Neural progenitor cell (in vitro differentiated cells): ENCODE data around the gene ZFAND3. TPM values are rescaled to one million over a fixed set of nuclear protein-coding genes. Genes with fewer than 3 reads are reported as not detected.

Source experiments
- DNase-seq: peaks from one replicate; pipeline ENCODE4 v3.0.0-alpha.2; 2016; ENCODE audit warnings: low spot score
- H2AFZ ChIP-seq: fragments of 200-600 bp; sonication (generic); replicated peaks from 2 replicates; pipeline ENCODE4 v1.6.1; 2016; ENCODE audit warnings: antibody characterized with exemption
- H3F3A ChIP-seq: fragments of 200-600 bp; sonication (generic); 2 replicates; pipeline ENCODE4 v1.6.1; 2016; ENCODE audit warnings: antibody characterized with exemption, low read depth
- H3K27ac ChIP-seq: fragments of 200-600 bp; sonication (generic); 2 replicates; pipeline ENCODE4 v1.5.1; 2016; ENCODE audit warnings: mild to moderate bottlenecking
- H3K27me3 ChIP-seq: fragments of 200-600 bp; sonication (generic); 2 replicates; pipeline ENCODE4 v1.6.1; 2016; ENCODE audit warnings: mild to moderate bottlenecking, moderate library complexity
- H3K36me3 ChIP-seq: fragments of 200-600 bp; sonication (generic); 2 replicates; pipeline ENCODE4 v1.5.1; 2016
- H3K4me1 ChIP-seq: fragments of 200-600 bp; sonication (generic); 2 replicates; pipeline ENCODE4 v1.6.1; 2016; ENCODE audit warnings: mixed run types
- H3K4me2 ChIP-seq: fragments of 200-600 bp; sonication (generic); 2 replicates; pipeline ENCODE4 v1.6.1; 2016
- H3K4me3 ChIP-seq: fragments of 200-600 bp; sonication (generic); 2 replicates; pipeline ENCODE4 v1.5.1; 2016
- H3K79me2 ChIP-seq: fragments of 200-600 bp; sonication (generic); 2 replicates; pipeline ENCODE4 v1.6.1; 2016; ENCODE audit warnings: low read depth
- H3K9ac ChIP-seq: fragments of 200-600 bp; sonication (generic); 2 replicates; pipeline ENCODE4 v1.6.1; 2016
- H3K9me3 ChIP-seq: fragments of 200-600 bp; sonication (generic); 2 replicates; pipeline ENCODE4 v1.5.1; 2016; ENCODE audit warnings: low read depth
- H4K20me1 ChIP-seq: fragments of 200-600 bp; sonication (generic); 2 replicates; pipeline ENCODE4 v1.6.1; 2016; ENCODE audit warnings: low read depth
- H3K27ac Mint-ChIP-seq: 3 replicates; pipeline ENCODE4 v1.8.0; 2021; ENCODE audit warnings: mixed read lengths
- H3K27me3 Mint-ChIP-seq: 2 replicates; pipeline ENCODE4 v1.8.0; 2022; ENCODE audit warnings: low read depth, mild to moderate bottlenecking, inconsistent platforms, moderate library complexity, mixed read lengths; ENCODE audit not compliant: insufficient read depth
- H3K36me3 Mint-ChIP-seq: 3 replicates; pipeline ENCODE4 v1.8.0; 2021; ENCODE audit warnings: mixed read lengths
- H3K4me1 Mint-ChIP-seq: 3 replicates; pipeline ENCODE4 v1.8.0; 2021; ENCODE audit warnings: mixed read lengths
- H3K4me3 Mint-ChIP-seq: 3 replicates; pipeline ENCODE4 v1.8.0; 2021; ENCODE audit warnings: mild to moderate bottlenecking, moderate library complexity, mixed read lengths
- H3K9me3 Mint-ChIP-seq: 3 replicates; pipeline ENCODE4 v1.8.0; 2020; ENCODE audit warnings: mixed read lengths
- EZH2 ChIP-seq: fragments of 200-600 bp; sonication (generic); IDR thresholded peaks from 2 replicates; pipeline ENCODE4 v1.6.1; 2017; ENCODE audit warnings: antibody characterized with exemption, mild to moderate bottlenecking, moderate library complexity
- EZH2phosphoT487 ChIP-seq: fragments of 200-600 bp; sonication (generic); IDR thresholded peaks from 2 replicates; pipeline ENCODE4 v1.6.1; 2017; ENCODE audit warnings: antibody characterized with exemption
- total RNA-seq: library from RNA; depleted of rRNA; stranded (reverse); fragments of >200 nt; gene quantifications from 2 replicates; pipeline ENCODE4 v1.2.3, GENCODE V29; 2015; ENCODE audit warnings: low replicate concordance
- TF ChIP-seq, protein P1 (sequence below): fragments of 200-600 bp; sonication (generic); IDR thresholded peaks from 2 replicates; pipeline ENCODE4 v1.5.1; 2017; ENCODE audit warnings: antibody characterized with exemption, mild to moderate bottlenecking

Gene ZFAND3
- total RNA-seq, 1 donor from 2014 or later, result 24.3 TPM

DNA sequence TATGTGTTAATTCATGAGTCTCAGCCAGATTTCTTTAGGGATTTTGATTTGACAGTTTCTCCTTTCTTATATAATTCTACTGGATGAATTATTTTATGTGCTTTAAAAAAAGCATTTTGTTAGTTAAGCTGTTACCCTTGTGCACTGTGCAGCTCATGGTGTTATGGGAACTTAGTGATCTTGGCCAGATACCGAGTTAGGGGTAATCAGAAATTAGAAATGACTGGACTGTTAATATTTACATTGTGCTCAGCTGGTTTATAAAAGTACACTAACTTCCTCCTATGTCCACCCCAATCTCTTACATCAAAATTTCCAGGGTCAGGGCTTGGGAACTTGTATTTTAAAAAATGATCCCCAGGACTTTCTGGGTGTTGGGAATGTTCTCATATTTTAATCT lies 260.0 kb downstream of the ZFAND3 start:
- H3K27me3 ChIP-seq, result no peaks in the 10 kb centered on the region
- H3K27me3 Mint-ChIP-seq, result no peaks in the 10 kb centered on the region
- H3K36me3 ChIP-seq, result no peaks in the 10 kb centered on the region
- no peak overlapping the region for H3K4me2 ChIP-seq
- H2AFZ ChIP-seq, result no peak overlapping the region
- no peaks in the 10 kb centered on the region for H3K4me1 ChIP-seq
- DNase-seq, result no peak
- no peaks in the 10 kb centered on the region for H3K4me1 Mint-ChIP-seq
- H4K20me1 ChIP-seq, result peaks cover 4% of the 10 kb centered on the region
- H3F3A ChIP-seq, result no peaks in the 10 kb centered on the region
- no peaks in the 10 kb centered on the region for H3K9me3 ChIP-seq
- no peak overlapping the region for H3K27ac ChIP-seq
- no peaks in the 10 kb centered on the region for H3K79me2 ChIP-seq
- H3K9ac ChIP-seq, result no peak overlapping the region
- H3K4me3 ChIP-seq, result no peak overlapping the region
- H3K9me3 Mint-ChIP-seq, result no peaks in the 10 kb centered on the region
- H3K36me3 Mint-ChIP-seq, result peaks cover 7% of the 10 kb centered on the region
- H3K4me3 Mint-ChIP-seq, result no peak overlapping the region
- TF ChIP-seq EZH2phosphoT487 (no peak), EZH2 (no peak)
- TF ChIP-seq, protein P1, sequence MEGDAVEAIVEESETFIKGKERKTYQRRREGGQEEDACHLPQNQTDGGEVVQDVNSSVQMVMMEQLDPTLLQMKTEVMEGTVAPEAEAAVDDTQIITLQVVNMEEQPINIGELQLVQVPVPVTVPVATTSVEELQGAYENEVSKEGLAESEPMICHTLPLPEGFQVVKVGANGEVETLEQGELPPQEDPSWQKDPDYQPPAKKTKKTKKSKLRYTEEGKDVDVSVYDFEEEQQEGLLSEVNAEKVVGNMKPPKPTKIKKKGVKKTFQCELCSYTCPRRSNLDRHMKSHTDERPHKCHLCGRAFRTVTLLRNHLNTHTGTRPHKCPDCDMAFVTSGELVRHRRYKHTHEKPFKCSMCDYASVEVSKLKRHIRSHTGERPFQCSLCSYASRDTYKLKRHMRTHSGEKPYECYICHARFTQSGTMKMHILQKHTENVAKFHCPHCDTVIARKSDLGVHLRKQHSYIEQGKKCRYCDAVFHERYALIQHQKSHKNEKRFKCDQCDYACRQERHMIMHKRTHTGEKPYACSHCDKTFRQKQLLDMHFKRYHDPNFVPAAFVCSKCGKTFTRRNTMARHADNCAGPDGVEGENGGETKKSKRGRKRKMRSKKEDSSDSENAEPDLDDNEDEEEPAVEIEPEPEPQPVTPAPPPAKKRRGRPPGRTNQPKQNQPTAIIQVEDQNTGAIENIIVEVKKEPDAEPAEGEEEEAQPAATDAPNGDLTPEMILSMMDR, result no peak
- H3K27ac Mint-ChIP-seq, result no peak overlapping the region

DNA sequence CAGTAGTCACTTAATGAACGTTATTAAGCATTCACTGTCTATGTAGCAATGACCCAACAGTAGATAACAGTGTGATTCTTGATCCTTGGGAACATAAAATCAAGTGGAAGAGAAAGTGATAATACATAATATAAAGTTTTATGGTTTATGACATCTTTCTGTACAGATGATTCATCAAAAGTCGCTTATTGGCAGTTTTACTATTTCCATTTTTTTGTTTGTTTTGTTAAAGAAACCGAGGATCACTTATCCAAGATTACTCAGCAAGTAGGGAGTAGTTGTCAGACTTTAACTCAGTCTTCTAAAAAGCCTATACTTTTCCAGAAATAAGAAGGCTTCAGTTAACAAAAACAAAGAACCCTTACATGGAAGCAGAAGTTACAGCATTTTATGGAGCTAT lies 260.8 kb downstream of the ZFAND3 start:
- Histone ChIP-seq H3K79me2 (no peaks in the 10 kb centered on the region), H4K20me1 (peaks cover 4% of the 10 kb centered on the region), H3F3A (no peaks in the 10 kb centered on the region), H3K27ac (no peak overlapping the region), H3K9me3 (no peaks in the 10 kb centered on the region), H3K4me3 (no peak overlapping the region), H3K27me3 (no peaks in the 10 kb centered on the region), H3K4me1 (no peaks in the 10 kb centered on the region), H3K4me2 (no peak overlapping the region), H2AFZ (no peak overlapping the region), H3K9ac (no peak overlapping the region), H3K36me3 (no peaks in the 10 kb centered on the region)
- Mint-ChIP-seq H3K4me3 (no peak overlapping the region), H3K27me3 (no peaks in the 10 kb centered on the region), H3K27ac (no peak overlapping the region), H3K4me1 (no peaks in the 10 kb centered on the region), H3K9me3 (no peaks in the 10 kb centered on the region), H3K36me3 (peaks cover 5% of the 10 kb centered on the region)
- TF ChIP-seq EZH2phosphoT487 (no peak), EZH2 (no peak)
- TF ChIP-seq, protein P1, result no peak
- DNase-seq, result no peak

DNA sequence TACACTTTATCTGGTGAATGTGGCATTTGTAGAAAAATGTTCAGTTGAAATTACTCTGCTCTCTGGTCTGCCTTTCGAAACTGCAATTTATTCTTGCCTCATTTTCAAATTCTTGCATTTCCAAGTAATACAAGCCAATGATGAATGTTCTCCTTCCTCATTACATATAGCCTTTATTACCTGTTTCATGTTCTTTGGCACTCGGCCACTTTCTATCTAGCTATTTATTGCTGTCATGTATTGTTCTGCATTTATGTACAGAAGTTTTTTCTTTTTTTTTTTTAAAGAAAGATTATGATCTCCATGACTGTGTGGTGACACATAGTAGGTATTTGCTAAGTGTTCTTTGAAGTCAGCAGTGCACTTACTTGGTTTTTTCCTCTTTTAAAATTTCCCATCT lies 261.4 kb downstream of the ZFAND3 start:
- Histone ChIP-seq H2AFZ (no peak overlapping the region), H3K4me2 (no peak overlapping the region), H3K79me2 (no peaks in the 10 kb centered on the region), H3K9ac (no peak overlapping the region), H3K4me1 (no peaks in the 10 kb centered on the region), H3K27me3 (no peaks in the 10 kb centered on the region), H3K27ac (no peak overlapping the region), H3K9me3 (no peaks in the 10 kb centered on the region), H3K4me3 (no peak overlapping the region), H3F3A (no peaks in the 10 kb centered on the region), H3K36me3 (no peaks in the 10 kb centered on the region), H4K20me1 (peaks cover 4% of the 10 kb centered on the region)
- no peaks in the 10 kb centered on the region for H3K27me3 Mint-ChIP-seq
- peaks cover 7% of the 10 kb centered on the region for H3K36me3 Mint-ChIP-seq
- no peaks in the 10 kb centered on the region for H3K9me3 Mint-ChIP-seq
- H3K4me1 Mint-ChIP-seq, result no peaks in the 10 kb centered on the region
- no peak overlapping the region for H3K27ac Mint-ChIP-seq
- TF ChIP-seq, protein P1, result no peak
- no peak for TF ChIP-seq EZH2phosphoT487
- no peak for TF ChIP-seq EZH2
- no peak overlapping the region for H3K4me3 Mint-ChIP-seq
- DNase-seq, result no peak
